ENCODE measurements around the gene AMDHD2. TPM values are rescaled to one million over a fixed set of nuclear protein-coding genes. Genes with fewer than 3 reads are reported as not detected.

AMDHD2 gene
- total and polyA plus RNA-seq, 2 of the 13 experiments (the other 11 are each of a cell fraction or from before 2014, with no cell fraction given), result 33.5 to 39.1 TPM

- Histone ChIP-seq H3K27ac (ENCODE audit: extremely low read length, insufficient read depth, low read length) (no peak overlapping the region), H3K27me3 (ENCODE audit: control insufficient read depth in 1 of 2, insufficient read depth in 2 of 2, low read length in 2 of 2) (no peaks in the 10 kb centered on the region), H4K20me1 (ENCODE audit: insufficient read depth, low read length) (peaks cover 32% of the 10 kb centered on the region), H3K36me3 (replicated peaks in 1 of 2; ENCODE audit: control insufficient read depth in 1 of 2, insufficient read depth in 2 of 2, low read length in 2 of 2) (peaks cover 2 to 5% of the 10 kb centered on the region in 2 experiments; a peak in 2 of 5 replicates), H3K9me3 (ENCODE audit: low read length) (no peaks in the 10 kb centered on the region), H3K4me3 (replicated peaks in 1 of 3; ENCODE audit: insufficient read depth in 1 of 3, low read depth in 2 of 3, low read length in 3 of 3) (no peak overlapping the region), H3K79me2 (ENCODE audit: insufficient read depth, low read length) (peaks cover 54% of the 10 kb centered on the region), H3K9ac (ENCODE audit: insufficient read depth, low read depth, low read length) (no peak overlapping the region), H3K4me2 (ENCODE audit: low read depth, low read length) (no peak overlapping the region), H2AFZ (ENCODE audit: low read length) (no peak overlapping the region), H3K4me1 (ENCODE audit: insufficient read depth, low read length) (peaks cover 75% of the 10 kb centered on the region)
- WGBS (ENCODE audit: low lambda C conversion rate), result 96% methylated on average over 4 of the region's 7 CpGs
- no peak for FAIRE-seq
- POLR2A ChIA-PET, result no interaction called here
- CTCF ChIA-PET (ENCODE audit: low intra/inter-chr PET ratio, low total read pairs), result no interaction called here
- TF ChIP-seq SMARCC2 (IDR thresholded peaks at IDR 0.05), result no peak
- no peak for TF ChIP-seq ZNF564 (CRISPR knock-in tag; IDR thresholded peaks at IDR 0.05)
- no peak for TF ChIP-seq TAF15 (IDR thresholded peaks at IDR 0.05; ENCODE audit: low read depth, low read length, poor library complexity, severe bottlenecking)
- no peak for TF ChIP-seq GRHL1 (CRISPR knock-in tag; conservative IDR thresholded peaks at IDR 0.05)
- TF ChIP-seq POGZ (CRISPR knock-in tag; IDR thresholded peaks at IDR 0.05), result no peak
- TF ChIP-seq ZNF883 (CRISPR knock-in tag; IDR thresholded peaks at IDR 0.05; ENCODE audit: not compliant biosample characterization), result no peak
- no peak for TF ChIP-seq MED1 (CRISPR knock-in tag; IDR thresholded peaks at IDR 0.05)
- TF ChIP-seq GLMP (CRISPR knock-in tag; IDR thresholded peaks at IDR 0.05; ENCODE audit: borderline replicate concordance), result no peak
- TF ChIP-seq KDM5A (IDR thresholded peaks at IDR 0.05; ENCODE audit: borderline replicate concordance, low read length), result no peak
- TF ChIP-seq PBX3 (CRISPR knock-in tag; IDR thresholded peaks at IDR 0.05; ENCODE audit: borderline replicate concordance), result no peak
- no peak for TF ChIP-seq MXI1 (IDR thresholded peaks at IDR 0.05; ENCODE audit: borderline replicate concordance, low read depth, low read length)
- no peak for TF ChIP-seq ZSCAN22 (CRISPR knock-in tag; IDR thresholded peaks at IDR 0.05)
- TF ChIP-seq ZNF367 (CRISPR knock-in tag; IDR thresholded peaks at IDR 0.05; ENCODE audit: borderline replicate concordance), result no peak
- no peak for TF ChIP-seq HMGXB3 (CRISPR knock-in tag; IDR thresholded peaks at IDR 0.05; ENCODE audit: borderline replicate concordance)
- TF ChIP-seq REXO4 (CRISPR knock-in tag; IDR thresholded peaks at IDR 0.05; ENCODE audit: borderline replicate concordance), result no peak
- in situ Hi-C loops (cut with HindIII; ENCODE audit: extremely low pct_ligation_motif_present, low pct_unique_long_range_greater_than_20kb), result no loop called here
- intact Hi-C loops (cut with micrococcal nuclease; ENCODE audit: unreplicated experiment), result no loop called here
- no peak for DNase-seq (ENCODE audit: low spot score)
- BruUV-seq (replicated peaks), result no TSS peak
- ATAC-seq, result no peak
Observed at GRCh38 chr16:2481676-2482075, 38.5 kb upstream of the AMDHD2 start.
